Endothelial cell of umbilical vein (primary cell): ENCODE measurements around the gene TTC9B. TPM values are rescaled to one million over a fixed set of nuclear protein-coding genes. Genes with fewer than 3 reads are reported as not detected.

Experiments used
- BruUV-seq: library from RNA; stranded (reverse); fragments of 400-500 nt; replicated peaks from 2 replicates; lab custom pipeline; 2021; lab: Mats Ljungman, UMichigan
- CTCF ChIA-PET: fragments of 300-600, 350-600 bp; sonication (Branson Sonifier 250); formaldehyde crosslinking; loops from one replicate; lab custom pipeline; 2021; ENCODE audit warnings: antibody characterized with exemption, inconsistent platforms; lab: Charles Lee
- POLR2A ChIA-PET: fragments of 300-600, 350-600 bp; sonication (Branson Sonifier 250); formaldehyde crosslinking; loops from one replicate; lab custom pipeline; 2021; ENCODE audit warnings: antibody characterized with exemption, inconsistent platforms; lab: Charles Lee
- DNase-seq: peaks from one replicate; pipeline ENCODE4 v3.0.0-alpha.2; 2011; ENCODE audit warnings: low read depth, low spot score
- FAIRE-seq: peaks from 2 replicates; lab custom pipeline; 2011; peaks lifted over from hg19 to GRCh38; lab: Jason Lieb, UNC
- H2AFZ ChIP-seq: 2 replicates; pipeline ENCODE4 v1.6.0; 2012; ENCODE audit warnings: low read depth, low read length, control low read depth, inconsistent platforms
- H3K27ac ChIP-seq: 2 replicates; pipeline ENCODE4 v1.5.1; 2011; ENCODE audit warnings: low read depth, mild to moderate bottlenecking, control low read depth, low read length, moderate library complexity; ENCODE audit not compliant: insufficient read depth
- H3K27me3 ChIP-seq, 2 experiments: 2 replicates each; pipeline versions ENCODE4 v1.6.0 to v1.6.1; 2011; ENCODE audit warnings: low read length in 2 of 2, mixed read lengths in 1 of 2; ENCODE audit not compliant: control insufficient read depth in 2 of 2, insufficient read depth in 2 of 2
- H3K36me3 ChIP-seq, 2 experiments: 2 replicates in 1 of 2; 3 replicates in 1 of 2; pipeline ENCODE4 v1.5.1; 2011; ENCODE audit warnings: low read length in 2 of 2, mild to moderate bottlenecking in 1 of 2, moderate library complexity in 1 of 2; ENCODE audit not compliant: control insufficient read depth in 2 of 2, insufficient read depth in 2 of 2; ENCODE audit errors: extremely low read depth in 1 of 2
- H3K4me1 ChIP-seq: 3 replicates; pipeline ENCODE4 v1.5.1; 2011; ENCODE audit warnings: mild to moderate bottlenecking, low read length; ENCODE audit not compliant: control insufficient read depth, insufficient read depth; ENCODE audit errors: extremely low read depth
- H3K4me2 ChIP-seq: 2 replicates; pipeline ENCODE4 v1.6.1; 2011; ENCODE audit warnings: low read length, control low read depth, mixed read lengths; ENCODE audit not compliant: insufficient read depth
- H3K4me3 ChIP-seq, 3 experiments: fragments of 200-600 bp in 1 of 3; sonication (generic), shearing (Covaris generic) in 1 of 3; replicated peaks in 1 of 3; 2 replicates each; pipeline ENCODE4 v1.5.1; 2011 to 2016; ENCODE audit warnings: control low read depth in 3 of 3, low read length in 3 of 3, mild to moderate bottlenecking in 2 of 3, inconsistent platforms in 1 of 3, low read depth in 1 of 3, moderate library complexity in 1 of 3; ENCODE audit not compliant: insufficient read depth in 1 of 3
- H3K79me2 ChIP-seq: 2 replicates; pipeline ENCODE4 v1.6.0; 2012; ENCODE audit warnings: low read length, inconsistent platforms; ENCODE audit not compliant: control insufficient read depth, insufficient read depth
- H3K9ac ChIP-seq: replicated peaks from 2 replicates; pipeline ENCODE3; 2011; ENCODE audit warnings: low read length, control low read depth; ENCODE audit not compliant: insufficient read depth; ENCODE audit errors: extremely low read depth
- H3K9me1 ChIP-seq: replicated peaks from 3 replicates; pipeline ENCODE4 v1.6.0; 2011; ENCODE audit warnings: mild to moderate bottlenecking, low read length; ENCODE audit not compliant: control insufficient read depth, insufficient read depth; ENCODE audit errors: extremely low read depth
- H3K9me3 ChIP-seq: replicated peaks from 2 replicates; pipeline ENCODE4 v1.5.1; 2012; ENCODE audit warnings: low read length, inconsistent platforms; ENCODE audit not compliant: control insufficient read depth, insufficient read depth
- H4K20me1 ChIP-seq: replicated peaks from 2 replicates; pipeline ENCODE3; 2011; ENCODE audit warnings: mild to moderate bottlenecking, low read length; ENCODE audit not compliant: control insufficient read depth, insufficient read depth; ENCODE audit errors: extremely low read depth
- EZH2 ChIP-seq: IDR thresholded peaks from 2 replicates; pipeline ENCODE4 v1.6.1; 2012; ENCODE audit warnings: borderline replicate concordance, low read depth, mild to moderate bottlenecking, moderate library complexity, low read length, inconsistent platforms; ENCODE audit not compliant: severe bottlenecking
- FOS ChIP-seq: IDR thresholded peaks from 2 replicates; pipeline ENCODE4 v1.6.1; 2011; ENCODE audit warnings: mild to moderate bottlenecking, low read length, moderate library complexity, borderline replicate concordance; ENCODE audit not compliant: insufficient read depth
- GATA2 ChIP-seq: IDR thresholded peaks from 2 replicates; pipeline ENCODE4 v1.7.0; 2011; ENCODE audit warnings: low read depth, mild to moderate bottlenecking, moderate library complexity, mixed read lengths, low read length; ENCODE audit not compliant: insufficient read length, insufficient read depth
- JUN ChIP-seq: IDR thresholded peaks from 2 replicates; pipeline ENCODE4 v1.6.1; 2011; ENCODE audit warnings: borderline replicate concordance, low read depth; ENCODE audit not compliant: insufficient read length, insufficient read depth
- MYC ChIP-seq: IDR thresholded peaks from one replicate; pipeline ENCODE4 v1.6.1; 2011; ENCODE audit warnings: mild to moderate bottlenecking, low read depth, low read length
- POLR2A ChIP-seq: IDR thresholded peaks from 2 replicates; pipeline ENCODE4 v1.6.1; 2012; ENCODE audit warnings: low read depth, mild to moderate bottlenecking, control low read depth, low read length
- POLR2AphosphoS5 ChIP-seq: IDR thresholded peaks from 2 replicates; pipeline ENCODE4 v1.6.1; 2012; ENCODE audit warnings: low read depth, mild to moderate bottlenecking, control low read depth, low read length, moderate library complexity; ENCODE audit not compliant: insufficient read depth
- dilution Hi-C: fragments of 300-500 bp; cut with MboI; formaldehyde crosslinking; loops from one replicate; pipeline ENCODE4 v1.15.0; 2019; ENCODE audit warnings: low sequenced_read_pairs; ENCODE audit not compliant: extremely low pct_ligation_motif_present
- intact Hi-C: fragments of 100-400 bp; cut with micrococcal nuclease; formaldehyde crosslinking; loops from one replicate; pipeline ENCODE4 v1.10.0; 2022
- polyA plus RNA-seq, 4 experiments: library from polyadenylated mRNA; depleted of rRNA in 3 of 4; stranded (reverse) in 3 of 4; unstranded in 1 of 4; fragments of >200 nt; gene quantifications; 2 replicates each; pipeline versions ENCODE4 v1.2.1 to v1.2.3, GENCODE V29; 2011 to 2012; ENCODE audit warnings: missing spikeins in 1 of 4
- total RNA-seq: library from RNA; stranded (reverse); gene quantifications from 2 replicates; pipeline ENCODE4 v1.2.3, GENCODE V29; 2021
- TF ChIP-seq, protein P1 (sequence below), 2 donors: IDR thresholded peaks; 1 replicate in 1 of 2; 2 replicates in 1 of 2; pipeline ENCODE4 v1.5.1; 2011; ENCODE audit warnings: low read length in 2 of 2, mild to moderate bottlenecking in 2 of 2, moderate library complexity in 2 of 2, control low read depth in 1 of 2, inconsistent platforms in 1 of 2, low read depth in 1 of 2; ENCODE audit not compliant: insufficient read depth in 1 of 2; ENCODE audit errors: extremely low read depth in 1 of 2
- TF ChIP-seq, protein P2 (sequence below): IDR thresholded peaks from 2 replicates; pipeline ENCODE4 v1.6.1; 2011; ENCODE audit not compliant: insufficient read depth, insufficient read length

The TTC9B gene
- total and polyA plus RNA-seq, 2 donors (not counting 3 experiments of a cell fraction or from before 2014, with no cell fraction given), result not detected

DNA sequence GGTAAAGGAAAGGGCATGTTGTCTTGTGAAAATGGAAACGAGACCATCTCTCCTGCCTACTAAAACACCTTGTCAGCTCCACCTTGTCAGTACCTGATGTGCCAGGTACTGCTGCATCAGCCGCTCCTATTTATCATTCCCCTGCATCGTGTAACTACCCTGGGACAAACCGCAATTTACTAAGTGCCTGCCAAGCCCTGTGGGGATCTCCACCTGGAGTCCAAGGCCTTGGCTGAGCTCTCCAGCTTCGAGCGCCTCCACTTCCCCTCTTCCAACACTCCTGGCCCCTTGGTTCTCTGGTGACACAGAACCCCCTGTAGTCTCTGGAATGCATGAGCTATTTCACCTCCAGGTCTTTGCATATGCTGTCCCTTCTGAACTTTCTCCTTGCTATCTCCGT is 34.2 kb upstream of the TTC9B start:
- H3K4me2 ChIP-seq, result no peak overlapping the region
- no peaks in the 10 kb centered on the region for H3K27me3 ChIP-seq
- no peak overlapping the region for H3K27ac ChIP-seq
- H3K4me1 ChIP-seq, result no peaks in the 10 kb centered on the region
- CTCF ChIA-PET, result interaction anchor here (1.2 kb wide), 1 partner anchor 53 kb away, joined by 3 read pairs; no protein-coding TSS in a partner anchor
- H3K9me1 ChIP-seq, result no peaks in the 10 kb centered on the region
- no peak overlapping the region for H3K4me3 ChIP-seq
- intact Hi-C loops (no loop called here), dilution Hi-C loops (no loop called here)
- no peak overlapping the region for H3K9ac ChIP-seq
- FAIRE-seq, result no peak
- no peaks in the 10 kb centered on the region for H3K9me3 ChIP-seq
- POLR2A ChIA-PET, result no interaction called here
- no TSS peak for BruUV-seq
- H3K36me3 ChIP-seq, result peaks cover 12 to 24% of the 10 kb centered on the region in 2 experiments
- H2AFZ ChIP-seq, result no peak overlapping the region
- TF ChIP-seq POLR2AphosphoS5, result no peak
- TF ChIP-seq EZH2, result no peak
- no peak for TF ChIP-seq JUN
- TF ChIP-seq, protein P1, sequence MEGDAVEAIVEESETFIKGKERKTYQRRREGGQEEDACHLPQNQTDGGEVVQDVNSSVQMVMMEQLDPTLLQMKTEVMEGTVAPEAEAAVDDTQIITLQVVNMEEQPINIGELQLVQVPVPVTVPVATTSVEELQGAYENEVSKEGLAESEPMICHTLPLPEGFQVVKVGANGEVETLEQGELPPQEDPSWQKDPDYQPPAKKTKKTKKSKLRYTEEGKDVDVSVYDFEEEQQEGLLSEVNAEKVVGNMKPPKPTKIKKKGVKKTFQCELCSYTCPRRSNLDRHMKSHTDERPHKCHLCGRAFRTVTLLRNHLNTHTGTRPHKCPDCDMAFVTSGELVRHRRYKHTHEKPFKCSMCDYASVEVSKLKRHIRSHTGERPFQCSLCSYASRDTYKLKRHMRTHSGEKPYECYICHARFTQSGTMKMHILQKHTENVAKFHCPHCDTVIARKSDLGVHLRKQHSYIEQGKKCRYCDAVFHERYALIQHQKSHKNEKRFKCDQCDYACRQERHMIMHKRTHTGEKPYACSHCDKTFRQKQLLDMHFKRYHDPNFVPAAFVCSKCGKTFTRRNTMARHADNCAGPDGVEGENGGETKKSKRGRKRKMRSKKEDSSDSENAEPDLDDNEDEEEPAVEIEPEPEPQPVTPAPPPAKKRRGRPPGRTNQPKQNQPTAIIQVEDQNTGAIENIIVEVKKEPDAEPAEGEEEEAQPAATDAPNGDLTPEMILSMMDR (IDR thresholded peaks at IDR 0.05; ENCODE audit: extremely low read depth in 1 of 2, insufficient read depth in 1 of 2, low read depth in 1 of 2, low read length in 2 of 2), result no peak
- no peak for TF ChIP-seq POLR2A
- DNase-seq, result no peak
- peaks cover 17% of the 10 kb centered on the region for H3K79me2 ChIP-seq
- no peaks in the 10 kb centered on the region for H4K20me1 ChIP-seq

DNA sequence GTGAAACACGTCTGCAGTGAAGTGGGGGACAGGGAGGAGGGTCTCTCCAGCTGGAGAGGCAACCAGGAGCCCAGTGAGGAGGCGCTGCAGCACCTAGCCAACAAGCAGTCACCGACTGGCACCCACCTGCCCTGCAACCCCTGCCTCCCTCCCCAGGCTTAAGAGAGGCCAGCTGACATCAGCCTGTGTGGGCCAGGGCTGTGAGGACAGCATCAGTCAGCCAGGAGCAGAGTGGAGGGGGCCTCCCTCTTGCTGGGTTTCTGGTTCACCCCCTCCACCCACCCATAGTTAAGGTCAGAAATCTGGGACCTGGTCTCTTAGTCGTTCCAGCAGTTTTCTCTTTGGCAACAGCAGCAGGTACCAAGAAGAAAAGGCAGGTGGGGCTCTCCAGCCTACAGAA is 33.8 kb upstream of the TTC9B start:
- BruUV-seq, result no TSS peak
- TF ChIP-seq MYC (no peak), GATA2 (no peak), EZH2 (no peak), FOS (no peak), POLR2A (no peak), JUN (no peak), POLR2AphosphoS5 (no peak)
- TF ChIP-seq, protein P1 (IDR thresholded peaks at IDR 0.05; ENCODE audit: extremely low read depth in 1 of 2, insufficient read depth in 1 of 2, low read depth in 1 of 2, low read length in 2 of 2), result no peak
- TF ChIP-seq, protein P2, sequence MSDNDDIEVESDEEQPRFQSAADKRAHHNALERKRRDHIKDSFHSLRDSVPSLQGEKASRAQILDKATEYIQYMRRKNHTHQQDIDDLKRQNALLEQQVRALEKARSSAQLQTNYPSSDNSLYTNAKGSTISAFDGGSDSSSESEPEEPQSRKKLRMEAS, result no peak
- no peaks in the 10 kb centered on the region for H3K9me3 ChIP-seq
- CTCF ChIA-PET, result interaction anchor here (1.2 kb wide), 1 partner anchor 53 kb away, joined by 3 read pairs; no protein-coding TSS in a partner anchor
- H3K4me3 ChIP-seq, result no peak overlapping the region
- intact Hi-C loops (no loop called here), dilution Hi-C loops (no loop called here)
- no peaks in the 10 kb centered on the region for H3K9me1 ChIP-seq
- H3K27ac ChIP-seq, result no peak overlapping the region
- peaks cover 12 to 24% of the 10 kb centered on the region in 2 experiments for H3K36me3 ChIP-seq
- H3K9ac ChIP-seq, result no peak overlapping the region
- H4K20me1 ChIP-seq, result no peaks in the 10 kb centered on the region
- FAIRE-seq (no peak), DNase-seq (no peak)
- POLR2A ChIA-PET, result no interaction called here
- H2AFZ ChIP-seq, result no peak overlapping the region
- no peak overlapping the region for H3K4me2 ChIP-seq
- peaks cover 17% of the 10 kb centered on the region for H3K79me2 ChIP-seq
- H3K27me3 ChIP-seq, result no peaks in the 10 kb centered on the region
- no peaks in the 10 kb centered on the region for H3K4me1 ChIP-seq
